Hematopoietic multipotent progenitor cell treated with erythropoietin and hydrocortisone succinate and interleukin-3 and kit ligand, for 15 days (in vitro differentiated cells): ENCODE data around the gene SLC15A1.
"Not testable (repeated sequence)": the region's sequence is repeated elsewhere in the genome, so short reads cannot be mapped to it uniquely, and the experiment has no call there.

ENCODE experiments used
- DNase-seq: peaks from one replicate; pipeline ENCODE4 v3.0.0-alpha.2; 2015; ENCODE audit warnings: low spot score

SLC15A1 gene

GRCh38 chr13:98656223-98656622, 96.2 kb downstream of the SLC15A1 start:
- no peak for DNase-seq

GRCh38 chr13:98653463-98653985, 98.9 kb downstream of the SLC15A1 start:
- peak; percentile 68 for DNase-seq

GRCh38 chr13:98652721-98653462, 99.6 kb downstream of the SLC15A1 start:
- no peak for DNase-seq

- DNase-seq, result no peak
These were observed 100.2 kb downstream of the SLC15A1 start for GRCh38 chr13:98652276-98652675.

GRCh38 chr13:98651744-98652143, 100.7 kb downstream of the SLC15A1 start:
- no peak for DNase-seq

DNA sequence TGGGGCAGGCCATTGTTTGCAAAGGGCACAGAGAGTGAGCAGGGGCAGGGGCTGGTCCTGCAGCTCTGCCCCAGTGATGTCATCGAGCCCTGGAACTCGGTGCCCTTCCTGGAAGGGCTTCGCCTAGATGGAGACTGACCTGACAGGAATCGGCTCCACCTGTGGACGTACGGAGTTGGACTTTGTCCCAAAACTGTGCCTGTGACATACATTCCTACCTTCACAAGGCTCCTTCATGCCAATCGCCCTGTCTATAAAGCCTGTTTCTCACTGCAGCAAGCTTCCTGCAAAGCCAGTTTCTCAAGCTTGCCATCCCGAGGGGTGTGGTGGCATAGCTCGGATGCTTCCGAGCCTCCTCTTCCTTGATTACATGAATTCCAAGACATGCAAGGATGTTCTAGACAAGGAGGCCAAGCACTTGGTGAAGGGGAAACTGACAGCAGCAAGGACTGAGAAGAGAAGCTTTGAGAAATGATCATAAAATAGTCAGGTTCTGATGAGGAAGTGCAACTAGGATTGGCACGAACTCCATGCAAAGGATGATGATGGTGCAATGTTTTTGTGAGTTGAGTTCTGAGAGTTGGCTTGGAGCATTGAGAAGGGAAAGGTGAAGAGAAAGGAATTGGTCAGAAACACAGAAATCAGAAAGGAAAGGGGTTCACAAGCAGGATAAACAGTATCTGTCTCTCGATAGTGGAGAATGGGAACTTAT, 101.9 kb downstream of the SLC15A1 start:
- DNase-seq, result no peak

DNA sequence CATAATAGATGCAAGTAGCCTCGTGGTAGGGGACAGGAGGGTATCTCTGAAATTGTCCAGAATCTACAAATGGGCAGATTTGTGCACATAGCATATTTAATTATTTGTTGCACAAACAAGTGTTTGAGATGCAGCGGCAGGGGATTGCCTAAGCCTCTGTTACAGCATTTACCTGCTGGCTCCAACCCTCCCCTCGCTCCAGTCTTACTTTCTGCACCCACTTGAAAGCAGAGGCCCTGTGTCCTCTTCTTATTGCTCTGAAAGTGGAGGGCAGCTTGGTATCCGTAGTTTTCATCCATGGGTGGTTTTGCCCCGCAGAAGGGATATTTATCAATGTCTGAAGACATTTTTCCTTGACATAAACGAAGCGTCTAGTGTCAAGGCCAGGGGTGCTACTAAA, 102.6 kb downstream of the SLC15A1 start:
- no peak for DNase-seq

DNA sequence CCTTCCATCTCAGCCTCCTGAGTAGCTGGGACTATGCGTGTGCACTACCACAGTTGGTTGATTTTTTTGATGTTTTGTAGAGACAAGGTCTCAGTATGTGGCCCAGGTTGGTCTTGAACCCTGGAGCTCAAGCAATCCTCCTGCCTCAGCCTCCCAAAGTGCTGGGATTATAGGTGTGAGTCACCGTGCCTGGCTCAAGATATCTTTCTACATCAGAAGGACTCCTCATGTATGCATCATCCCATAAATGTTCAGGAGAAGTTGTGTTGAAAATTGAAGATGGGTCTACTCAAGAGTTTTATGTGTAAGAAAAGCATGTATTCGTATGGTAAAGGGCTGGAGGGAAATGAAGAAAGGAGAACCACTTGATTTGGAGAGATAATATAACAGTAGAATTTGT, 103.8 kb downstream of the SLC15A1 start:
- no peak for DNase-seq

GRCh38 chr13:98648141-98648540, 104.3 kb downstream of the SLC15A1 start:
- DNase-seq, result no peak

- no peak for DNase-seq
These were observed 105.4 kb downstream of the SLC15A1 start for GRCh38 chr13:98647121-98647520.

GRCh38 chr13:98643479-98643878, 109.0 kb downstream of the SLC15A1 start:
- DNase-seq, result no peak

- no peak for DNase-seq
These were observed 111.4 kb downstream of the SLC15A1 start for GRCh38 chr13:98641075-98641474.

DNA sequence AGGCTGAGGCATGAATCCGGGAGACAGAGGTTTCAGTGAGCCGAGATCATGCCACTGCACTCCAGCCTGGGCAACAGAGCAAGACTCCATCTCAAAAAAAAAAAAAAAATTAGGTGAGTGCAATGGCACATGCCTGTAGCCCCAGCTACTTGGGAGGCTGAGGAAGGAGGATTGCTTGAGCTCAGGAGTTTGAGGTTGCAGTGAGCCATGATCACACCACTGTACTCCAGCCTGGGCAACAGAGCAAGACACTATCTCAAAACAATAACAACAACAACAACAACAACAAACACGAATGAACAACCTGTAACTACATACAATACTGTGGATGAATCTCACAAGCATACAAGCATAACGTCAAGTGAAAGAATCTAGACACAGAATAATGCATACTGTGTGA, 112.7 kb downstream of the SLC15A1 start:
- not testable (repeated sequence) for DNase-seq

- DNase-seq, result not testable (repeated sequence)
These were observed 114.1 kb downstream of the SLC15A1 start for GRCh38 chr13:98638352-98638751.
